HG02884 (cell line): Measurements from ENCODE around the gene MAN1B1.

ENCODE experiments used
- ATAC-seq: cut with Tn5 transposase; IDR thresholded peaks from one replicate; pipeline ENCODE4 v1.9.1; 2021; ENCODE audit warnings: mild to moderate bottlenecking, moderate library complexity; ENCODE audit not compliant: unreplicated experiment

The MAN1B1 gene

GRCh38 chr9:137141976-137142936, 55.5 kb downstream of the MAN1B1 start:
- ATAC-seq: no peak

DNA sequence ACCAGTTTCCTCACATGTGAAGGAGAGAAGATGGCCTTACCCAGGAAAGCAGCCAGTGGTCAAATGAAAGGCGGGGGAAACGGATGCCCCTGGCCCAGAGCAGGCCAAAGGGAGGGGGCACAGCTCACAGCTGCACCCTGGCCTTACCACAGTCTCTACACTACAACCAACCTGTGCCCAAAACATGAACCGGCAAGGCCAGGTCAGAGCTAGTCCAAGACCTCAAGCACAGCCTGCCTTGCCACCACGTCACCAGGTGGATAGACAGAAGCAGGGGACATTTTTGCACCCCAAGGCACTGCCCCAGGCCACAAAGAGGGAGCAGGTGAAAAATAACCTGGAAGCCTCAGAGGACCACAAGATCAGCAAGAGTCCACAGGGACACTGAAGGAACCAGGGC, 56.7 kb downstream of the MAN1B1 start:
- ATAC-seq: no peak

DNA sequence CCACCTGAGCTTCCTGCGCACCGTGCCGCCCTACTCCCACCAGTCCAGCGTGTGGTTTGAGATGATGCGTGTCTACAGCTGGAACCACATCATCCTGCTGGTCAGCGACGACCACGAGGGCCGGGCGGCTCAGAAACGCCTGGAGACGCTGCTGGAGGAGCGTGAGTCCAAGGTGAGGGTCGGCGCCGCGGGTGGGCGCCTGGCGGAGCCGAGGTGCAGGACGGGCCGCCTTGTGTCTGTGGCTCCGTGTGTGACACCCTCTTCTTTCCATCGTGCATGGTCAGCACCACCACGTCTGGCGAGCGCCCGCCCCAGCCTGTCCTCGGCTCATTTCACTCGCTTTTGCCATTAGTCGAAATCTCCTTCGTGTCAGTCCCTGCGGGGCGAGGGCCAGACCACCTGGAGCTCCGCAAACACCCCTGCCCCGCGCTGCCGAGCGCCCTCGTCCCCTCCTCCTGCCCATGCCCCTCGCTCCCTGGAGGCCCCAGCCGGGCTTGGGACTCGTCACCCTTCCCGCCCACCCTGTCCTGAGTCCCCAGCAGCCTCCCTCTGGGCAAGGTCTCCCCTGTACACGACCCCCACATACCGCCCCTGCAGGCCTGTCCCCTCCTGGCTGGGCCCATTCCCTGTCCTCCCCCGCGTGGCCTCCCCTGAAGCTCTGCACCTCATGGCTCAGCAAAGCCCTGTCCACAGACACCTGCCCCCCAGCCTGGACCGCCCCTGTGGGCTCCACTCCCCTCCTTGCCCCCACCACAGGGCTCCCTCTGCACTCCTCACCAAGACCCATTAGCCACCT, 59.1 kb downstream of the MAN1B1 start:
- no peak for ATAC-seq

GRCh38 chr9:137146527-137146918, 59.7 kb downstream of the MAN1B1 start:
- ATAC-seq: no peak

GRCh38 chr9:137147091-137147792, 60.5 kb downstream of the MAN1B1 start:
- ATAC-seq: no peak

GRCh38 chr9:137147793-137148160, 61.0 kb downstream of the MAN1B1 start:
- ATAC-seq: no peak

DNA sequence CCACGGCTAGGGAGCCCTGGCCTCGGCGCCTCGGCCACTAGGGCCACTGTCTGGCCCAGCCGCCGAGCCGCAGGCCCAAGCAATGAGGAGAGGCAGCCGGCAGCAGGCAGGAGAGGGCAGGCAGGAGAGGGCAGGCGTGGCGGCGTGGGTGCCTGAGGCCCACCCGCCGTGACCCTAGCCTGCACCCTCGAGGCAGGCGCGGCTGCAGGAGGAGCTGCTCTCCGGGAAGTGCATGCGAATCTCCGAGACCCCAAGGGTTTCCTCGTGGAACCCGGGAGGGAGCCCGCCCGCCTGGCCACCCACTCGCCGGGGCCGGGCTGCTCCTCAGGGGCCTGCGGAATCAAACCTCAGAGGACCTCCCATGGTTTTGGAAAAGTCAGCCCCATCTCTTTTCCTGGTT, 61.5 kb downstream of the MAN1B1 start:
- ATAC-seq: no peak

DNA sequence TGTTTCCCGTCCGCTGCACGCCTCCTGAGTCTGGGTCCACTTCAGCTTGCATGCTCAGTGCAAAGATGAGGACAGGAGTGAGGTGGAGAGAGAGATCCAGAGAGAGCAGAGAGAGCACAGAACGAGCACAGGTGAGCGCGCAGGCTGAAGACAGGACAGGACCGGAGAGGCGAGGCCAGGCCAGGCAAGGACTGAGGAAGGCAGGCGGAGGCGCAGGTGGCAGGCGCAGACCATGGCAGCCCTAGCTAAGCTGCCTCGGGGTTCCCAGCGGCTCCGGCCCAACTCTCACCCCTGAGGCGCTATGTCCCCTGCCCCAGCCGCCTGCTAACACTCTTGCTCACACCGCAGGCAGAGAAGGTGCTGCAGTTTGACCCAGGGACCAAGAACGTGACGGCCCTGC, 61.9 kb downstream of the MAN1B1 start:
- no peak for ATAC-seq

DNA sequence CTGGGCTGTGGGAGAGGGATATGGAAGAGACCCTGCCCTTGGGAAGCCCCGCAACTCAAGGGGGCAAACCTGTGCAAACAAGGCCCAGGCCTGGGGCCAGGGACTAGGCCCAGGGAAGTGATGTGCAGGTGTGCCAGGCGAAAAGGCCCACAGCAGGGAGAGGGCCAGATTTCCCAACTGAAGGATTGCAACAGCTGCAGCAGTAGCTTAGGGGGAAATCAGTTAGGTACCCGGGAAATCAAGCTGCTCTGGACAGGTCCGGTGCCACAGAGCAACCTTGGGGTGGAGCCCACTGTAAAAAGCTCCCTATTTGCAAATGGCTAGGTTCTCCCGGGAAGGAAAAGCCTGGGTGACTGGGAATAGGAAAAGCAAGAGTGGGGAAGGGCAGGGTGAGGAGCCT, 62.6 kb downstream of the MAN1B1 start:
- ATAC-seq: no peak

GRCh38 chr9:137149942-137150616, 63.3 kb downstream of the MAN1B1 start:
- no peak for ATAC-seq

GRCh38 chr9:137150617-137151457, 64.1 kb downstream of the MAN1B1 start:
- ATAC-seq: no peak

DNA sequence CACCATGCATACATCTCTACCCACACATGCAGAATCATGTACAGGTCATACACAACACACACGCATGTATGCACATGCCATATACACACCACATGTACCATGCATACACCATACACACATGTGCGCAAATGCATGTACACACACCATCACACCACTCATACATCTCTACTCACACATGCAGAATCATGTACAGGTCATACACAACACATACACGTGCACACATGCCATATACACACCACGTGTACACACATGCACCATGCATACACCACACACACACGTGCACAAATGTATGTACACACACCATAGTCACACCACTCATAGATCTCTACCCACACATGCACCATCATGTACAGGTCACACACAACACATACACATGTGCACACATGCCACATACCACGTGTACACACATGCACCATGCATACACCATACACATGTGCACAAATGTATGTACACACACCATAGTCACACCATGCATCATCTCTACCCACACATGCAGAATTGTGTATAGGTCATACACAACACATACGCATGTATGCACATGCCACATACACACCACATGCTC, 66.1 kb downstream of the MAN1B1 start:
- no peak for ATAC-seq

DNA sequence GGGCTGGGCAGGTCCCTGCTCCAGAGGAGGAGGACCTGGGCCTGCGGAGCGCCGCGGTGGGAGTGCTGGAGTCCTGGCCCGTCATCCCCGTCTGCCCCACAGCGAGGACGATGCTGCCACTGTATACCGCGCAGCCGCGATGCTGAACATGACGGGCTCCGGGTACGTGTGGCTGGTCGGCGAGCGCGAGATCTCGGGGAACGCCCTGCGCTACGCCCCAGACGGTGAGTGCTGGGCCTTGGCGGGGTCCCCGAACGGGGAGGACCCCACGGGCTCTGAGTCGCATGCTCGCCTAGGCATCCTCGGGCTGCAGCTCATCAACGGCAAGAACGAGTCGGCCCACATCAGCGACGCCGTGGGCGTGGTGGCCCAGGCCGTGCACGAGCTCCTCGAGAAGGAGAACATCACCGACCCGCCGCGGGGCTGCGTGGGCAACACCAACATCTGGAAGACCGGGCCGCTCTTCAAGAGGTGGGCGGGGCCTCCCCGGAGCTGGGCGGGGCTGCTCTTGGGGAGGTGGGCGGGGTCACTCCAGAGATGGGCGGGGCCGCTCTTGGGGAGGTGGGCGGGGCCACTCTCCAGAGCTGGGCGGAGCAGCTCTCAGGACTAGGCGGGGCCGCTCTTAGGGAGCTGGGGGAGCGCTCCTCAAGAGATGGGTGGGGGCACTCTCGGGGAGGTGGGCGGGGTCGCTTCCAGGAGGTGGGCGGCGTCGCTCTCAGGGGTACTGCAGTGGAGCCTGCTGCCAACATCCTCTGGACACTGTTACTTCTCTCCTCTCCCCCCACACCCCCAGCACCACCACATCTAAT, 70.0 kb downstream of the MAN1B1 start:
- no peak for ATAC-seq

- no peak for ATAC-seq
Observed at GRCh38 chr9:137157618-137158415, 71.0 kb downstream of the MAN1B1 start.

DNA sequence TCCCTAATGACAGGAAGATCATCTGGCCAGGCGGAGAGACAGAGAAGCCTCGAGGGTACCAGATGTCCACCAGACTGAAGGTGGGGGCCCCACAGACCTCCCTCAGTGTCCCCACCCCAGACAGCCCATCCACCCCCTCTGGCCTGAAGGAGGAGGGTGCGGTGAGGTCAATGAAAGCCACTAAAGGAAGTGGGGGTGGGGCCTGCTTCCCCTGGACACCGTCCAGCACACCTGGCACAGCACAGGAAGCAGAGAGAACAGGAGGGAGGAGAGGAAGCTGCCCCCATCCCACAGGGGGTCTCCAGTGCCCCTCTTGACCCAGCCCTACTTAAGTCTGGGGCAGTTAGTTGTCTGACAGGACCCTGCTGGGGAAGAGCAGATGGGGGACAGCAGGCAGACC, 71.8 kb downstream of the MAN1B1 start:
- ATAC-seq: no peak
